GM19395 (cell line): Measurements from ENCODE around the gene LMO3.

ENCODE experiments used
- ATAC-seq: cut with Tn5 transposase; IDR thresholded peaks from one replicate; pipeline ENCODE4 v1.9.1; 2021; ENCODE audit warnings: mild to moderate bottlenecking, moderate library complexity; ENCODE audit not compliant: unreplicated experiment

LMO3 gene

GRCh38 chr12:16602412-16602811, 3.5 kb downstream of the LMO3 start:
- no peak for ATAC-seq

GRCh38 chr12:16600525-16600924, 5.4 kb downstream of the LMO3 start:
- no peak for ATAC-seq

- no peak for ATAC-seq
Observed at GRCh38 chr12:16599081-16599480, 6.9 kb downstream of the LMO3 start.

- ATAC-seq, result no peak
Observed at GRCh38 chr12:16594797-16595196, 11.2 kb downstream of the LMO3 start.

GRCh38 chr12:16593546-16593945, 12.4 kb downstream of the LMO3 start:
- no peak for ATAC-seq

GRCh38 chr12:16590645-16591044, 15.3 kb downstream of the LMO3 start:
- ATAC-seq, result no peak

- ATAC-seq, result no peak
Observed at GRCh38 chr12:16588812-16589211, 17.1 kb downstream of the LMO3 start.

GRCh38 chr12:16587514-16587913, 18.4 kb downstream of the LMO3 start:
- no peak for ATAC-seq

GRCh38 chr12:16587110-16587453, 18.9 kb downstream of the LMO3 start:
- no peak for ATAC-seq

- ATAC-seq, result no peak
Observed at GRCh38 chr12:16586350-16587109, 19.4 kb downstream of the LMO3 start.

- no peak for ATAC-seq
Observed at GRCh38 chr12:16585781-16586180, 20.2 kb downstream of the LMO3 start.

GRCh38 chr12:16583969-16584745, 21.8 kb downstream of the LMO3 start:
- ATAC-seq, result no peak

- no peak for ATAC-seq
Observed at GRCh38 chr12:16581416-16581815, 24.5 kb downstream of the LMO3 start.

GRCh38 chr12:16579041-16579440, 26.9 kb downstream of the LMO3 start:
- no peak for ATAC-seq

- no peak for ATAC-seq
Observed at GRCh38 chr12:16573398-16574077, 32.4 kb downstream of the LMO3 start.

GRCh38 chr12:16568873-16569272, 37.1 kb downstream of the LMO3 start:
- ATAC-seq, result peak; percentile 88

GRCh38 chr12:16564675-16565074, 41.3 kb downstream of the LMO3 start:
- ATAC-seq, result no peak

- ATAC-seq, result no peak
Observed at GRCh38 chr12:16563504-16563903, 42.5 kb downstream of the LMO3 start.

GRCh38 chr12:16562921-16563320, 43.0 kb downstream of the LMO3 start:
- ATAC-seq, result no peak

GRCh38 chr12:16562435-16562834, 43.5 kb downstream of the LMO3 start:
- no peak for ATAC-seq

GRCh38 chr12:16560273-16560672, 45.7 kb downstream of the LMO3 start:
- ATAC-seq, result no peak

- no peak for ATAC-seq
Observed at GRCh38 chr12:16555630-16556029, 50.3 kb downstream of the LMO3 start.
